HS-5 (cell line): ENCODE data around the gene TENM3.

Source experiments
- DNase-seq: peaks from one replicate; pipeline ENCODE4 v3.0.0-alpha.2; 2012; ENCODE audit warnings: low read depth

TENM3 gene

DNA sequence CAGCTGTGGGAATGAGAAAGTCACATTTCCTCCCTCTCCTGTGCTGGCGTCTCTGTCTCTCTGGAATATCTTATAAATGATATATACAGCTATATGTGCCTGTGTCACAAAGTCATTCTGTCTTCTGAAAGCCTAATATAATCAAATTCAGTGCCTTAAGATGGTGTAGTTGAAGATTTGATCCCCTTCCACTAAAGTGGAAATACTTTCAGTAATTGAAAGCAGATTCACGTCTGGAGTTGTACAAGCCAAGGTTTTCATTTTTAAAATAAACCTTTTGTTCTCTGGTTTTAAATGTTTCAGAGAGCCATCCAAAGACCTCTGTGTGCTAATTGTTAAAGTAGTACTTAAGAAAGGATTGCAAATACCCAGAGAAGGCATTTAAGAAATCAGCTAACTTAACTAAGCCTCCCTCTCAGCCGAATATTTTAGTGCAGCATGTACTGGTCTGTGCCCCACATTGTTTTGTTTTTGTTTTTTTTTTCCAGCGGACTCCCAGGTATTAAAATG is 206.8 kb downstream of the TENM3 start:
- DNase-seq: no peak

GRCh38 chr4:182451441-182451840 is 208.2 kb downstream of the TENM3 start:
- no peak for DNase-seq

DNA sequence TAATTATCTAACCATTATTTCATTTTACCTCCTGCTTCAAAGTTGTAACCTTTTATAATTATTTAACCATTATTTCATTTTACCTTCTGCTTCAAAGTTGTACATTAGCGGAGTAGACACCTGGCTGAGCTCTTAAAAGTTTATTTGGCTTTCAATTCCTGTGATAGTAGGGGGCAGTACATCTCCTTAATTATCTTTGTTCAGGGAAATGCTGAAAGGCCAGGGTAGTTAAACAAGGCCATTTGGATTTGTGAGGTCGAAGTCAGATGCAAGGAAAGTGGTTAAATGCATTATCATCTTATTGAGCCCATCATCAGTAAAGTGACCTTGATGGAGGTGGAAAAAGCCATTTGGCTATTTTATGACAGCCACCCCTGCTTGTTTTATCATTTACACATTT is 210.6 kb downstream of the TENM3 start:
- no peak for DNase-seq

DNA sequence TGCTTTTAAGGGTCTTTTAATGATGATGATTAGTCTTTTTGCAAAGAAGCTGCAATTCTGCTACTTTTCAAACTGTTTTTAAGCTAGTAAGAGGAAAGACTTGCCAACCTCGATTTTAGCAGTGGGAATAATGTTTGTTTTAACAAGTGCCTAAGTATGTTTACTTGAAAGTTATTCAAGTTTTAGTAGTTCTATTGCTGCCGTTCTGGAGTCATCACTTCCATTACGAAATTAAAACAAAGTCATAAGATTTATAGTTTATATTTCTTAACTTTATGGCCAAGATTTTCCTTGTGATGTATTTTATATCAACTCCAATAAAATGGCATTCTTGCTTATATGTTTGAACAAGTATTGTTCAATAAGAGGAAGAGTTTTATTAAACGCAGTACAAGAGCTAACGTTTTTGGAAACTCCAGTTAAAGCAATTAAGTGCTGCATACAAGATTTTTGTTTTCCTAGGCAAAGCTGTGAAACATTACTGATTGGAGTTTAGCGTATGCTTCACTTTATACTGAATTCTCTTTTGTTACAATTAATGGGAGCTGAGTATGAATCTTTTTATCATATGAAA is 211.3 kb downstream of the TENM3 start:
- DNase-seq: no peak

- no peak for DNase-seq
Observed at GRCh38 chr4:182465114-182465513, 221.9 kb downstream of the TENM3 start.

DNA sequence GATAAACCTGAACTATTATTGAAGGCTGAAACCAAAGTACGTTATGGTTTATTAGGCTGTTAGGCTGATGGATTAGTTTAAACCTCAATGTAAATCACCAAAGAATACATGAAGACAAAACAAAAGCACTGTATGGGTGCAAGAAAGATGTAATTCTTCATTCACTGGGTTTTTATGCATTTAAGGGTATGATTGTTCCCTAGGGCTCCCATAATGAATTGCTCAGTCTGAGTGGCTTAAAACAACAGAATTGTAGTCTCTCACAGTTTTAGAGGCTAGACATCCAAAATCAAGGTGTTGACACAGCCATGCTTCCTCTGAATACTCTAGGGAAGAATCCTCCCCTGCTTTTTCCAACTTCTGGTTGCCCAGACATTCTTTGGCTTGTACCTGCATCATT is 222.8 kb downstream of the TENM3 start:
- no peak for DNase-seq

DNA sequence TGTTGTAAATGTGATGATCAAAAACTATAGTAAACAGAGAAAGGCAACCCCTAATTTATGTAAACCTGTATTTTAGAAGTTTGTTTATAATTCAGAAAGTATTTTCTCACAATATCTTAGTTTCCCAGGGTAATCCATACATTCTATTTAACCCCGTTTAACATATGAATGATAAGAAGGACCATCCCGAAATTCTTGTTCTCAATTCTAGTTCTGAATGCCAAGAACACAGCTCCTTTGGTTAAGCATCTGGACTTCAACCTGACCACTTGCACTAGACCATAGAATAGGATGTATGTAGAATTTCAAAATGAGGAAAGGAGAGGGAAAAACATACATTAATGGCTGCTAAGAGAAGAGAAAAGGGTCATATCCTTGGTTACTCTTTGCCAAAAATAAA is 227.0 kb downstream of the TENM3 start:
- no peak for DNase-seq

DNA sequence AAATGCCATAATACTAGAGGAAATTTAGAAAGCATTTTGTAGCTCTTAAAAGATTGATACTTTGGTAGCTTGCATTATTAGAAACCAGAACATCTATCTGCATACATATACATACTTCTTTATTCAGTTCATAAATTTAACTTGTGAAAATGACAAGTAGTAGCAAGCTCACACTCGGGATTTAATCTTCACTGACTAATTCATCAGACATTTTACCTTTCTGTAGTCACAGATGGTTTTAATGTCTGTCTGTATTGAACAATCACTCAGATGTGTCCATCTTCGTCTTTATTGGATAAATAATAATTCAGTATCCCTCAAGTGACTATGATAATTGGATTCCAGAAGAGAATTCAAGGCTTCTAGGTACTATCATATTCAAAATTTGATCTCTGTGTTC is 232.3 kb downstream of the TENM3 start:
- no peak for DNase-seq

GRCh38 chr4:182478475-182478874 is 235.3 kb downstream of the TENM3 start:
- DNase-seq: peak; percentile 23

DNA sequence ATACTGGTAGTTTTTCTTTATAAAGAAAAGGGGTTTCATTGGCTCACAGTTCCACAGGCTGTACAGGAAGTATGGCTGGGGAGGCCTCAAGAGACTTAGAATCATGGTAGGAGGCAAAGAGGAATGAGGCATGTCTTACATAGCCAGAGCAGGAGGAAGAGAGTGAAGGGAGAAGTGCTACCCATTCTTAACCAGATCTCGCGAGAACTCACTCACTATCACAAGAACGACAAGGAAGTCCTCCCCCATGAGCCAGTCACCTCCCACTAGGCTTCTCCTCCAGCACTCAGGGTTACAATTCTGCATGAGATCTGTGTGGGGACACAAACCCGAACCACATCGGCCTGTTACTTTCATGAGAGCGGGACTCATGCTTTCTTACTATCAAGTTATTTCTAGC is 240.5 kb downstream of the TENM3 start:
- DNase-seq: no peak

DNA sequence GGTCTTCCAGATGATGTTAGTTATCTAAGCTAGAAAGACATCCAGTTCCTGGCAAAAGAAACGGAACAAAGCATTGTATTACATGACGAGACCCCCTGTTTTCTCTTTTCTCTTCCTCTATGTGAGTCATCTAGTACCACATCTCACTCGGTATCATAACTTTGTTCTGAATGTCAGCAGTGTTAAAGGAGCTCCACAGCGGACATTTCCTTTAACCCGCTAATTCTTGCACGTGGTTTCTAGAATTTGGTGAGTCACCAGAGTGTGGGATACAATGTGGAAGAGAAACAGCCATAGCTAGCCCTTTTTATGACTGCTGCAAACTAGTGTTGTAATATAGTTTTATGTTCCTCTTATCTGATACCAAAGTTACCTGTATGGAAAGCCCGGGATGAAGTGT is 243.7 kb downstream of the TENM3 start:
- DNase-seq: no peak

GRCh38 chr4:182488896-182489295 is 245.7 kb downstream of the TENM3 start:
- no peak for DNase-seq

GRCh38 chr4:182489607-182490006 is 246.4 kb downstream of the TENM3 start:
- no peak for DNase-seq

GRCh38 chr4:182491719-182492118 is 248.5 kb downstream of the TENM3 start:
- DNase-seq: no peak

GRCh38 chr4:182492423-182492822 is 249.2 kb downstream of the TENM3 start:
- peak; percentile 5 for DNase-seq

DNA sequence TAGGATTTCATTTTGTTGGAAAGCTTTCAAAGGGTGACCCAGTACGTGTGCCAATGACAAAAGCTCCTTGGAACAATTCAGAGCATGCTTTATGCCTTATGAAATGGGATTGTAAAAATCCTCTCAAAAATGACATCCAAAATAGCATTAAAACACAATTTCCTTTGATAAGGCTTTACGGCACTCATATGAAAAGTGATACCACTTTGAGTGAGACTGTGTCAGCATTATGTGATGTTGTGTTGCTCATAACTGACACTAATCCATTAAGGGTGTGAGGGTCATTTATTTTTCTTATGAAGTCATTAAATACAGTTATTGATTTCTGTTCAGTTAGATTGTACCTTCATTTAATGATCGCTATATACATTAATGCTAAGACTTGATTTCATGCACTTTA is 250.2 kb downstream of the TENM3 start:
- no peak for DNase-seq

GRCh38 chr4:182494103-182494502 is 250.9 kb downstream of the TENM3 start:
- no peak for DNase-seq

GRCh38 chr4:182495031-182495430 is 251.8 kb downstream of the TENM3 start:
- DNase-seq: no peak

- no peak for DNase-seq
Observed at GRCh38 chr4:182495645-182496385, 252.6 kb downstream of the TENM3 start.

GRCh38 chr4:182496408-182496807 is 253.2 kb downstream of the TENM3 start:
- DNase-seq: no peak

DNA sequence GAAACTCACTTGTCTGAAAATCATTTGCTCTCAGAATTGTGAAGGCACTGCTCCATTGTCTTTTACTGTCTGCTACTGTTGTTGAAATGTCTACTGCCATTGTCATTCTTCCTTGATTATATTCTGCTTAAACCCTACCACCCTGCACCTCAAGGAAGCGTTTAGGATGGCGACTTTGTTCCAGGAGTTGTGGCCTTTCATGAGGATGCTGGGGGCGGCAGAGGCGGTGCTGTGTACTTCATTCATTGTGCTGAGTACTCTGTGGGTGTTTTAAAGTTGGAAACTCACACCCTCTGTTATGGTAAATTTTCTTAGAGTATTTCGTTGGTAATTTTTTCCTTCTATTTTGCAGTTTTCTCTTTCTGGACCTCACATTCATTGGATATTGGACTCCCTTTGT is 258.9 kb downstream of the TENM3 start:
- DNase-seq: no peak

DNA sequence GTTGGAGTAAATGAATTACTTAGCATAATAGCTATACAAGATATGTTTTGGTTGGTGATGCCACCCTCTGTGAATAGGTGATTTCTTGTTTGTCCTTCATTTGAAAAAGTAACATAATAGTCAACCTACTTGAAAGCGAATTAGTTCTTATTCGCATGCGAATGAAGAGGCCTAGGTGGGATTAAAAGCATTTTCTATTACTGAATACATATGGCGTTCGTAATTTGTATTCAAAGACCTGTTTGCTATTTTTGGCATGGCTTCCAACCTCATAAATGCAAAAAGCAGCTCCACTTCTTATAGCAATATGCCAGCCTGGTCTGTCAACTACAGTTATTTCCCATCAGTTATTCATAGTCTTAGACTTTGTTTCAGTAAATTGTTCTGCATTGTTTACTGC is 261.3 kb downstream of the TENM3 start:
- DNase-seq: no peak

GRCh38 chr4:182507805-182508204 is 264.6 kb downstream of the TENM3 start:
- no peak for DNase-seq

GRCh38 chr4:182510836-182511235 is 267.6 kb downstream of the TENM3 start:
- no peak for DNase-seq
